K562 (cell line): ENCODE measurements around the gene EHBP1L1. TPM values are rescaled to one million over a fixed set of nuclear protein-coding genes. Genes with fewer than 3 reads are reported as not detected.

Source experiments
- CHD7 ChIP-seq: fragments of 200-600 bp; sonication (generic); IDR thresholded peaks from one replicate; pipeline ENCODE4 v1.6.1; 2012; ENCODE audit warnings: mild to moderate bottlenecking, low read depth, low read length, inconsistent platforms
- EWSR1 ChIP-seq: fragments of 450-650 bp; IDR thresholded peaks from 2 replicates; pipeline ENCODE4 v1.6.1; 2018; ENCODE audit warnings: borderline replicate concordance, mild to moderate bottlenecking, low read depth, moderate library complexity; ENCODE audit not compliant: partially characterized antibody
- FOXA3 ChIP-seq, 2 experiments: fragments of 450-650 bp in 1 of 2; sonication (generic) in 1 of 2; formaldehyde crosslinking; IDR thresholded peaks in 1 of 2; conservative IDR thresholded peaks in 1 of 2; 2 replicates each; pipeline versions ENCODE4 v1.4.0 to v1.8.0; 2020 to 2022; ENCODE audit warnings: mild to moderate bottlenecking in 2 of 2, missing genetic modification reagents in 1 of 2
- NBN ChIP-seq: fragments of 450-650 bp; IDR thresholded peaks from 2 replicates; pipeline ENCODE4 v1.6.1; 2016; ENCODE audit warnings: low read depth, mild to moderate bottlenecking
- NELFE ChIP-seq: IDR thresholded peaks from 2 replicates; pipeline ENCODE4 v1.6.1; 2011; ENCODE audit warnings: mild to moderate bottlenecking; ENCODE audit not compliant: insufficient read depth, insufficient read length
- NKRF ChIP-seq: fragments of 450-650 bp; IDR thresholded peaks from 2 replicates; pipeline ENCODE4 v1.6.1; 2016; ENCODE audit warnings: borderline replicate concordance
- SAFB ChIP-seq: fragments of 200-400 bp; formaldehyde crosslinking; IDR thresholded peaks from 2 replicates; pipeline ENCODE4 v1.6.1; 2017; ENCODE audit warnings: low read depth, low read length, borderline replicate concordance
- TCF3 ChIP-seq: sonication (generic); formaldehyde crosslinking; IDR thresholded peaks from 2 replicates; pipeline ENCODE4 v1.4.0; 2020; ENCODE audit warnings: mild to moderate bottlenecking, missing genetic modification reagents
- U2AF1 ChIP-seq: fragments of 200-400 bp; formaldehyde crosslinking; optimal IDR thresholded peaks from 2 replicates; pipeline ENCODE3; 2017; ENCODE audit warnings: mild to moderate bottlenecking, low read depth, low read length, moderate library complexity
- YY1 ChIP-seq, 3 experiments: IDR thresholded peaks; 2 replicates each; pipeline ENCODE4 v1.6.1; 2011; ENCODE audit warnings: low read length in 2 of 3, mild to moderate bottlenecking in 2 of 3, moderate library complexity in 2 of 3, borderline replicate concordance in 1 of 3, control low read depth in 1 of 3, low read depth in 1 of 3; ENCODE audit not compliant: insufficient read depth in 3 of 3, insufficient replicate concordance in 2 of 3, control insufficient read depth in 1 of 3, insufficient read length in 1 of 3; ENCODE audit errors: extremely low read depth in 1 of 3
- ZBTB17 ChIP-seq: fragments of 450-650 bp; formaldehyde crosslinking; IDR thresholded peaks from 2 replicates; pipeline ENCODE4 v1.4.0; 2020; ENCODE audit warnings: mild to moderate bottlenecking
- ZFX ChIP-seq: sonication (generic); formaldehyde crosslinking; IDR thresholded peaks from 2 replicates; pipeline ENCODE4 v1.8.0; 2022; ENCODE audit warnings: mild to moderate bottlenecking, missing genetic modification reagents, moderate library complexity
- ZSCAN29 ChIP-seq: fragments of 450-650 bp; IDR thresholded peaks from 2 replicates; pipeline ENCODE4 v1.6.1; 2017
- polyA plus RNA-seq, 8 experiments: library from polyadenylated mRNA; depleted of rRNA in 4 of 8; stranded (reverse) in 5 of 8; unstranded in 3 of 8; fragments of >200 nt; fragmentation: Nextera tagmentation in 2 of 8; fragmentation: Illumina TruSeq in 1 of 8; extraction: Ambion mirVana in 2 of 8; extraction: Trizol in 1 of 8; gene quantifications; 2 replicates each; pipeline versions ENCODE4 v1.2.1 to v1.2.3, GENCODE V29; 2011 to 2014; ENCODE audit warnings: inconsistent platforms in 1 of 8, missing spikeins in 1 of 8
- total RNA-seq, 7 experiments: library from RNA; depleted of rRNA in 6 of 7; stranded (reverse); fragments of >200 nt in 6 of 7; fragmentation: Illumina TruSeq in 2 of 7; extraction: Trizol in 2 of 7; gene quantifications; 2 replicates each; pipeline versions ENCODE4 v1.2.1 to v1.2.3, GENCODE V29; 2011 to 2021; ENCODE audit warnings: low replicate concordance in 1 of 7

Gene EHBP1L1
- total and polyA plus RNA-seq, 9 of the 15 experiments (the other 6 are each of a cell fraction or from before 2014, with no cell fraction given): 0.03 to 87.1 (median 26.3) TPM

GRCh38 chr11:65541093-65541982, 34.5 kb upstream of the EHBP1L1 start (continued):
- 0 out of 2 replicates have a peak, but pooled peaks have one; percentile 2 for TF ChIP-seq ZBTB17 (CRISPR knock-in tag)
- TF ChIP-seq YY1 (IDR thresholded peaks at IDR 0.05; ENCODE audit: borderline replicate concordance in 1 of 3, control insufficient read depth in 1 of 3, extremely low read depth in 1 of 3, insufficient read depth in 3 of 3, insufficient read length in 1 of 3, insufficient replicate concordance in 2 of 3, low read depth in 1 of 3, low read length in 2 of 3): no peak
- no peak for TF ChIP-seq NKRF
- TF ChIP-seq NBN: no peak
- no peak for TF ChIP-seq TCF3 (CRISPR knock-in tag)
- TF ChIP-seq CHD7: no peak
- peak; percentile 45 for TF ChIP-seq ZFX
- no peak for TF ChIP-seq NELFE
- TF ChIP-seq ZSCAN29: no peak
- TF ChIP-seq U2AF1: no peak
- no peak for TF ChIP-seq FOXA3 (CRISPR knock-in tag; conservative IDR thresholded peaks at IDR 0.05 in 1 of 2, IDR thresholded peaks at IDR 0.05 in 1 of 2)
- no peak for TF ChIP-seq EWSR1
- no peak for TF ChIP-seq SAFB
